ENCODE measurements around the gene CXCL13. TPM values are rescaled to one million over a fixed set of nuclear protein-coding genes. Genes with fewer than 3 reads are reported as not detected.
"Not testable (repeated sequence)": the region's sequence is repeated elsewhere in the genome, so short reads cannot be mapped to it uniquely, and the experiment has no call there.

CXCL13 gene
- total RNA-seq, 4 donors from 2014 or later = 1.3 TPM; not detected in 3

DNA sequence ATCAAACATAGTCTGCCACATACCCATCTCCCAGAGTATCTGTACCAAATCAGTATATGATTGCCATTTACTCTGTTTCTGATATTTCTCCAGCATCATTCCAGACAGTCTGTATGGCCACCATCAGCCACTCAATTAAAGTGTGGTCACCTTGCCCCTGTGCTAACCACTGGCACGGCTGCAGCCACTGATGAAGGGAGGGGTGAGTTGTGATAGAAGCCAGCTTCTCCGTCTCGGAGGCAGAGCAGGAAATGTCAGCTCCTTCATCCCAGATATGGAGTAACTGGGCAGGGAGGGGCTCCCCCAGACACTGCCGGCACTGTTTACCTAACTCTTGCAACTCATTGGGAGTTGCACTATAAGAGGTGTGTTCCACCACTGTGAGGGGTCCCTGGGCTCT is 30.3 kb downstream of the CXCL13 start:
- WGBS, 2 donors = 78 to 80% methylated on average over 4 of the region's 4 CpGs
- H3K27me3 ChIP-seq = no peaks in the 10 kb centered on the region
- intact Hi-C loops (cut with DNase I) = no loop called here

GRCh38 chr4:77636902-77637301 is 31.3 kb downstream of the CXCL13 start:
- intact Hi-C loops (cut with DNase I) = no loop called here
- Histone ChIP-seq H3K4me1 (no peaks in the 10 kb centered on the region), H3K27ac (no peak overlapping the region), H3K4me3 (replicated peaks in 1 of 3) (no peak overlapping the region), H3K9me3 (no peaks in the 10 kb centered on the region), H3K36me3 (no peaks in the 10 kb centered on the region), H3K27me3 (no peaks in the 10 kb centered on the region)
- TF ChIP-seq POLR2A (IDR thresholded peaks at IDR 0.05) = no peak
- no peak for TF ChIP-seq CTCF (IDR thresholded peaks at IDR 0.05)
- DNase-seq = no peak
- 82 to 85% methylated on average over 3 of the region's 3 CpGs for WGBS, 2 donors

More for the DNA sequence above, 30.3 kb downstream of the CXCL13 start:
- DNase-seq = no peak
- no peaks in the 10 kb centered on the region for H3K9me3 ChIP-seq
- H3K36me3 ChIP-seq = no peaks in the 10 kb centered on the region
- H3K27ac ChIP-seq = no peak overlapping the region
- TF ChIP-seq POLR2A (IDR thresholded peaks at IDR 0.05) (no peak), CTCF (IDR thresholded peaks at IDR 0.05) (no peak)
- no peak overlapping the region for H3K4me3 ChIP-seq (replicated peaks in 1 of 3)
- H3K4me1 ChIP-seq = no peaks in the 10 kb centered on the region

DNA sequence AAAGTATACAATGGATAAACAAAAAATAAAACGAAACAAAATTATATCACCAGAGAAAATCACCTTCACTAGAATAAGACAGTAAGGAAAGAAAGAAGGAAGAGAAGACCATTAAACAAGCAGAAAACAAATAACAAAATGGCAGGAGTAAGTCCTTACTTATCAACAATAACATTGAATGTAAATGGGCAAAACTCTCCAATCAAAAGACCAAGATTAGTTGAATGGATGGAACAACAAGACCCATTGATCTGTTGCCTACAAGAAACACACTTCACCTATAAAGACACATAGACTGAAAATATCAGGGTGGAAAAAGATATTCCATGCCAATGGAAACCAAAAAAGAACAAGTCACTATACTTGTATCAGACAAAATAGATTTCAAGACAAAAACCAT is 38.4 kb downstream of the CXCL13 start:
- H3K4me1 ChIP-seq; H3K4me3 ChIP-seq (replicated peaks in 1 of 3); intact Hi-C loops (cut with DNase I); H3K9me3 ChIP-seq; DNase-seq; H3K27ac ChIP-seq; H3K27me3 ChIP-seq; H3K36me3 ChIP-seq: not testable (repeated sequence)
- WGBS, 2 donors = 95 to 98% methylated on average over 1 of the region's 1 CpG

GRCh38 chr4:77650787-77651186 is 45.2 kb downstream of the CXCL13 start:
- no peaks in the 10 kb centered on the region for H3K9me3 ChIP-seq
- no peak for TF ChIP-seq POLR2A (IDR thresholded peaks at IDR 0.05)
- TF ChIP-seq CTCF (IDR thresholded peaks at IDR 0.05) = no peak
- no peak overlapping the region for H3K27ac ChIP-seq
- intact Hi-C loops (cut with DNase I) = no loop called here
- WGBS, 2 donors = 88 to 89% methylated on average over 1 of the region's 1 CpG
- H3K4me3 ChIP-seq (replicated peaks in 1 of 3) = no peak overlapping the region
- H3K4me1 ChIP-seq = peaks cover 0 to 13% of the 10 kb centered on the region in 2 donors
- H3K36me3 ChIP-seq = no peaks in the 10 kb centered on the region
- no peak for DNase-seq
- no peaks in the 10 kb centered on the region for H3K27me3 ChIP-seq

DNA sequence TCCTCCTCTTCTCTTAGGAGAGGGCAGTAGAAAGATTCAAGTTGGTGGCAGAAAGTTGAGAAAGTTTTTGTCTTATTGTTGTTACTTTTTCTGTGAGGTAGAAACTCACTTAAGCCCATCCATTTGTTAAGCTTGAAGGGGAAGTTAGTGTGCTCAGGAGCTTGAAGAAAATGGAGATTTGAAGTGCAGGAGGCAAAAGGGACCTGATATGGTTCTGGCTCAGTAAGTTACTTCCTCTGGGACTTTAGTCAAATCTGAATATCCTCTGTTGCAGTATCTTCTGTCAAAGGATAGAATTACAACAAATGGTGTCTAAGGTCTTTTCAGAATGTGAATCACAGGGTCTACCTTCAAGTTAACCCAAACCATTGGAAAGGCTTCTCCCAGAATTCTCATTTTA is 46.2 kb downstream of the CXCL13 start:
- H3K27ac ChIP-seq = no peak overlapping the region

More for the DNA sequence above, 46.2 kb downstream of the CXCL13 start:
- no peaks in the 10 kb centered on the region for H3K9me3 ChIP-seq
- no peaks in the 10 kb centered on the region for H3K27me3 ChIP-seq
- no peak for DNase-seq
- H3K4me1 ChIP-seq = peaks cover 0 to 13% of the 10 kb centered on the region in 2 donors
- no peak overlapping the region for H3K4me3 ChIP-seq (replicated peaks in 1 of 3)
- H3K36me3 ChIP-seq = no peaks in the 10 kb centered on the region
- intact Hi-C loops (cut with DNase I) = no loop called here
- TF ChIP-seq POLR2A (IDR thresholded peaks at IDR 0.05) = no peak
- no peak for TF ChIP-seq CTCF (IDR thresholded peaks at IDR 0.05)
